Tibial nerve (tissue), 3 donors: Measurements from ENCODE around the gene COL19A1.

Experiments
- POLR2A ChIP-seq, 2 donors: fragments of 450-650 bp; IDR thresholded peaks; one replicate each; pipeline ENCODE4 v1.6.1; 2017; ENCODE audit warnings: antibody characterized with exemption in 2 of 2, mild to moderate bottlenecking in 2 of 2, moderate library complexity in 2 of 2
- TF ChIP-seq, protein P1 (sequence below), 5 experiments: fragments of 200-600 bp in 3 of 5; fragments of 450-650 bp in 2 of 5; sonication (generic) in 3 of 5; IDR thresholded peaks; one replicate each; pipeline ENCODE4 v1.5.1; 2016 to 2019; ENCODE audit warnings: antibody characterized with exemption in 5 of 5, mild to moderate bottlenecking in 3 of 5, moderate library complexity in 2 of 5

GRCh38 chr6:70253923-70254322 lies 387.6 kb downstream of the COL19A1 start:
- TF ChIP-seq, protein P1, sequence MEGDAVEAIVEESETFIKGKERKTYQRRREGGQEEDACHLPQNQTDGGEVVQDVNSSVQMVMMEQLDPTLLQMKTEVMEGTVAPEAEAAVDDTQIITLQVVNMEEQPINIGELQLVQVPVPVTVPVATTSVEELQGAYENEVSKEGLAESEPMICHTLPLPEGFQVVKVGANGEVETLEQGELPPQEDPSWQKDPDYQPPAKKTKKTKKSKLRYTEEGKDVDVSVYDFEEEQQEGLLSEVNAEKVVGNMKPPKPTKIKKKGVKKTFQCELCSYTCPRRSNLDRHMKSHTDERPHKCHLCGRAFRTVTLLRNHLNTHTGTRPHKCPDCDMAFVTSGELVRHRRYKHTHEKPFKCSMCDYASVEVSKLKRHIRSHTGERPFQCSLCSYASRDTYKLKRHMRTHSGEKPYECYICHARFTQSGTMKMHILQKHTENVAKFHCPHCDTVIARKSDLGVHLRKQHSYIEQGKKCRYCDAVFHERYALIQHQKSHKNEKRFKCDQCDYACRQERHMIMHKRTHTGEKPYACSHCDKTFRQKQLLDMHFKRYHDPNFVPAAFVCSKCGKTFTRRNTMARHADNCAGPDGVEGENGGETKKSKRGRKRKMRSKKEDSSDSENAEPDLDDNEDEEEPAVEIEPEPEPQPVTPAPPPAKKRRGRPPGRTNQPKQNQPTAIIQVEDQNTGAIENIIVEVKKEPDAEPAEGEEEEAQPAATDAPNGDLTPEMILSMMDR (IDR thresholded peaks at IDR 0.05) = no peak
- TF ChIP-seq POLR2A (IDR thresholded peaks at IDR 0.05) = no peak
